Muscle of arm (tissue), 12 donors: ENCODE data around the gene FAM25A. TPM values are rescaled to one million over a fixed set of nuclear protein-coding genes. Genes with fewer than 3 reads are reported as not detected.
"Not testable (repeated sequence)": the region's sequence is repeated elsewhere in the genome, so short reads cannot be mapped to it uniquely, and the experiment has no call there.

ENCODE experiments used
- DNase-seq: peaks from one replicate; pipeline ENCODE4 v3.0.0-alpha.2; 2013
- polyA plus RNA-seq, 12 donors: library from polyadenylated mRNA; unstranded; fragments of 120-200 nt; gene quantifications; one replicate each; pipeline ENCODE4 v1.2.1, GENCODE V29; 2013; ENCODE audit not compliant: insufficient read length in 12 of 12

Gene FAM25A
- polyA plus RNA-seq, 12 donors, result not detected

- DNase-seq, result peak; percentile 57
Measured at GRCh38 chr10:87009134-87009696, 10.9 kb upstream of the FAM25A start.

GRCh38 chr10:87013528-87013927 is 6.6 kb upstream of the FAM25A start:
- not testable (repeated sequence) for DNase-seq

- peak; percentile 15 for DNase-seq
Measured at GRCh38 chr10:87014986-87015716, 4.9 kb upstream of the FAM25A start.

- DNase-seq, result not testable (repeated sequence)
Measured at GRCh38 chr10:87018127-87018526, 2.0 kb upstream of the FAM25A start.

GRCh38 chr10:87019066-87019465 is 1.0 kb upstream of the FAM25A start:
- not testable (repeated sequence) for DNase-seq

GRCh38 chr10:87019504-87019903 is 590 bp upstream of the FAM25A start:
- DNase-seq, result not testable (repeated sequence)

- DNase-seq, result not testable (repeated sequence)
Measured at GRCh38 chr10:87025285-87025958, 5.3 kb downstream of the FAM25A start.

GRCh38 chr10:87026747-87027508 is 6.8 kb downstream of the FAM25A start:
- DNase-seq, result not testable (repeated sequence)

GRCh38 chr10:87030419-87030818 is 10.3 kb downstream of the FAM25A start:
- not testable (repeated sequence) for DNase-seq

- DNase-seq, result no peak
Measured at GRCh38 chr10:87030912-87031635, 11.0 kb downstream of the FAM25A start.

GRCh38 chr10:87036623-87037022 is 16.5 kb downstream of the FAM25A start:
- DNase-seq, result no peak

- DNase-seq, result no peak
Measured at GRCh38 chr10:87038286-87038717, 18.2 kb downstream of the FAM25A start.

- DNase-seq, result no peak
Measured at GRCh38 chr10:87038786-87039185, 18.7 kb downstream of the FAM25A start.

- DNase-seq, result not testable (repeated sequence)
Measured at GRCh38 chr10:87043579-87043978, 23.5 kb downstream of the FAM25A start.

- no peak for DNase-seq
Measured at GRCh38 chr10:87045434-87045938, 25.4 kb downstream of the FAM25A start.

- peak; percentile 40 for DNase-seq
Measured at GRCh38 chr10:87053111-87053510, 33.0 kb downstream of the FAM25A start.

- DNase-seq, result no peak
Measured at GRCh38 chr10:87053577-87054181, 33.6 kb downstream of the FAM25A start.

GRCh38 chr10:87054373-87055295 is 34.5 kb downstream of the FAM25A start:
- DNase-seq, result peak; percentile 15

- DNase-seq, result peak; percentile 9
Measured at GRCh38 chr10:87058171-87058570, 38.1 kb downstream of the FAM25A start.

- DNase-seq, result no peak
Measured at GRCh38 chr10:87059401-87059800, 39.3 kb downstream of the FAM25A start.
